ENCODE results near the gene ISL1. TPM values are rescaled to one million over a fixed set of nuclear protein-coding genes. Genes with fewer than 3 reads are reported as not detected.

The ISL1 gene
- total RNA-seq, 2 experiments from 2014 or later = not detected

GRCh38 chr5:51381761-51382474 lies 1.3 kb upstream of the ISL1 start:
- H2AFZ ChIP-seq (ENCODE audit: low read length) = no peak overlapping the region

GRCh38 chr5:51382521-51383130 lies 622 bp upstream of the ISL1 start:
- H3K36me3 ChIP-seq (ENCODE audit: insufficient read depth, low read length) = no peaks in the 10 kb centered on the region
- H3K79me2 ChIP-seq (ENCODE audit: insufficient read depth, low read depth, low read length) = no peaks in the 10 kb centered on the region
- H3K4me1 ChIP-seq (ENCODE audit: insufficient read depth, low read length, poor library complexity, severe bottlenecking) = no peaks in the 10 kb centered on the region
- no peak overlapping the region for H3K4me3 ChIP-seq (ENCODE audit: low read depth, low read length, poor library complexity, severe bottlenecking)
- intact Hi-C loops (cut with micrococcal nuclease; ENCODE audit: unreplicated experiment) = no loop called here
- no TSS peak for BruUV-seq (replicated peaks)
- H3K4me2 ChIP-seq (ENCODE audit: low read length) = no peak overlapping the region
- POLR2A ChIA-PET = no interaction called here
- H3K9me2 ChIP-seq (ENCODE audit: insufficient read depth, low read length) = no peaks in the 10 kb centered on the region
- no peak for TF ChIP-seq EZH2phosphoT487 (IDR thresholded peaks at IDR 0.05; ENCODE audit: borderline replicate concordance, low read depth, low read length)
- TF ChIP-seq, protein P1, sequence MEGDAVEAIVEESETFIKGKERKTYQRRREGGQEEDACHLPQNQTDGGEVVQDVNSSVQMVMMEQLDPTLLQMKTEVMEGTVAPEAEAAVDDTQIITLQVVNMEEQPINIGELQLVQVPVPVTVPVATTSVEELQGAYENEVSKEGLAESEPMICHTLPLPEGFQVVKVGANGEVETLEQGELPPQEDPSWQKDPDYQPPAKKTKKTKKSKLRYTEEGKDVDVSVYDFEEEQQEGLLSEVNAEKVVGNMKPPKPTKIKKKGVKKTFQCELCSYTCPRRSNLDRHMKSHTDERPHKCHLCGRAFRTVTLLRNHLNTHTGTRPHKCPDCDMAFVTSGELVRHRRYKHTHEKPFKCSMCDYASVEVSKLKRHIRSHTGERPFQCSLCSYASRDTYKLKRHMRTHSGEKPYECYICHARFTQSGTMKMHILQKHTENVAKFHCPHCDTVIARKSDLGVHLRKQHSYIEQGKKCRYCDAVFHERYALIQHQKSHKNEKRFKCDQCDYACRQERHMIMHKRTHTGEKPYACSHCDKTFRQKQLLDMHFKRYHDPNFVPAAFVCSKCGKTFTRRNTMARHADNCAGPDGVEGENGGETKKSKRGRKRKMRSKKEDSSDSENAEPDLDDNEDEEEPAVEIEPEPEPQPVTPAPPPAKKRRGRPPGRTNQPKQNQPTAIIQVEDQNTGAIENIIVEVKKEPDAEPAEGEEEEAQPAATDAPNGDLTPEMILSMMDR (conservative IDR thresholded peaks at IDR 0.05; ENCODE audit: low read length) = no peak
- H2AFZ ChIP-seq (ENCODE audit: low read length) = no peak overlapping the region
- H4K20me1 ChIP-seq (ENCODE audit: insufficient read depth, low read length) = no peaks in the 10 kb centered on the region
- no peak for DNase-seq (ENCODE audit: low spot score)
- CTCF ChIA-PET (ENCODE audit: unreplicated experiment) = no interaction called here
- H3K27ac ChIP-seq (ENCODE audit: low read depth, low read length, poor library complexity, severe bottlenecking) = no peak overlapping the region
- no peaks in the 10 kb centered on the region for H3K9me3 ChIP-seq (ENCODE audit: low read length)

More at GRCh38 chr5:51381761-51382474, 1.3 kb upstream of the ISL1 start:
- Histone ChIP-seq H3K36me3 (ENCODE audit: insufficient read depth, low read length) (no peaks in the 10 kb centered on the region), H3K9me3 (ENCODE audit: low read length) (no peaks in the 10 kb centered on the region), H3K9me2 (ENCODE audit: insufficient read depth, low read length) (no peaks in the 10 kb centered on the region), H3K4me3 (ENCODE audit: low read depth, low read length, poor library complexity, severe bottlenecking) (no peak overlapping the region), H3K4me2 (ENCODE audit: low read length) (no peak overlapping the region), H4K20me1 (ENCODE audit: insufficient read depth, low read length) (no peaks in the 10 kb centered on the region), H3K79me2 (ENCODE audit: insufficient read depth, low read depth, low read length) (no peaks in the 10 kb centered on the region), H3K27ac (ENCODE audit: low read depth, low read length, poor library complexity, severe bottlenecking) (no peak overlapping the region), H3K4me1 (ENCODE audit: insufficient read depth, low read length, poor library complexity, severe bottlenecking) (no peaks in the 10 kb centered on the region)
- no peak for DNase-seq (ENCODE audit: low spot score)
- TF ChIP-seq, protein P1 (conservative IDR thresholded peaks at IDR 0.05; ENCODE audit: low read length) = no peak
- TF ChIP-seq EZH2phosphoT487 (IDR thresholded peaks at IDR 0.05; ENCODE audit: borderline replicate concordance, low read depth, low read length) = no peak
- ChIA-PET CTCF (ENCODE audit: unreplicated experiment) (no interaction called here), POLR2A (no interaction called here)
- intact Hi-C loops (cut with micrococcal nuclease; ENCODE audit: unreplicated experiment) = no loop called here
- BruUV-seq (replicated peaks) = no TSS peak

- Histone ChIP-seq H3K36me3 (ENCODE audit: insufficient read depth, low read length) (no peaks in the 10 kb centered on the region), H3K4me2 (ENCODE audit: low read length) (no peak overlapping the region), H4K20me1 (ENCODE audit: insufficient read depth, low read length) (no peaks in the 10 kb centered on the region), H3K9me2 (ENCODE audit: insufficient read depth, low read length) (no peaks in the 10 kb centered on the region), H3K27ac (ENCODE audit: low read depth, low read length, poor library complexity, severe bottlenecking) (no peak overlapping the region), H3K79me2 (ENCODE audit: insufficient read depth, low read depth, low read length) (no peaks in the 10 kb centered on the region), H3K4me3 (ENCODE audit: low read depth, low read length, poor library complexity, severe bottlenecking) (no peak overlapping the region), H3K9me3 (ENCODE audit: low read length) (no peaks in the 10 kb centered on the region), H3K4me1 (ENCODE audit: insufficient read depth, low read length, poor library complexity, severe bottlenecking) (no peaks in the 10 kb centered on the region), H2AFZ (ENCODE audit: low read length) (no peak overlapping the region)
- TF ChIP-seq, protein P1 (conservative IDR thresholded peaks at IDR 0.05; ENCODE audit: low read length) = no peak
- TF ChIP-seq EZH2phosphoT487 (IDR thresholded peaks at IDR 0.05; ENCODE audit: borderline replicate concordance, low read depth, low read length) = no peak
- POLR2A ChIA-PET = interaction anchor here (1.1 kb wide), 1 partner anchor 313 kb away, joined by 5 read pairs; no protein-coding TSS in a partner anchor
- intact Hi-C loops (cut with micrococcal nuclease; ENCODE audit: unreplicated experiment) = no loop called here
- BruUV-seq (replicated peaks) = no TSS peak
- CTCF ChIA-PET (ENCODE audit: unreplicated experiment) = no interaction called here
- no peak for DNase-seq (ENCODE audit: low spot score)
These were observed 1.1 kb downstream of the ISL1 start for GRCh38 chr5:51384281-51384840.

All from OCI-LY7 (cell line).